ENCODE results near the gene SLC1A2.

SLC1A2 gene

DNA sequence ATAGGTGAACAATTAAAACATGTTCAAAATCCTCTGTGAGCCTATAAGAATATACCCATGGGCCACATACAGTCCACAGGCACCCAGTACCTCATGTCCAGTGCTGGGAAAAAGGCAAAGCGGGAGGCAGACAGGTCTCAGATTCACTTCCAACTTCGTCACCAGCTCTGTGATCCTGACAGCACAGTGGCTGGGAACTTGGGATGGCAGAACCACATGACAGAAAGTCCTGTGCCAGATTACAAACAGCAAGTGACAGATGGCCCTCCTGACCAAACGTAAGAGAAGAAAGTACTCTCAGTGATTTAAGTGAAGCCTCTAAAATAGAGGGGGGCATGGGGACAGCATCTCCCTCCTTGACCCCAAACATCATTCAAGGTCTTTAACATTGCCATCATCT is 5.8 kb downstream of the SLC1A2 start:
- no peak for DNase-seq (ENCODE audit: low read depth, low spot score)

DNA sequence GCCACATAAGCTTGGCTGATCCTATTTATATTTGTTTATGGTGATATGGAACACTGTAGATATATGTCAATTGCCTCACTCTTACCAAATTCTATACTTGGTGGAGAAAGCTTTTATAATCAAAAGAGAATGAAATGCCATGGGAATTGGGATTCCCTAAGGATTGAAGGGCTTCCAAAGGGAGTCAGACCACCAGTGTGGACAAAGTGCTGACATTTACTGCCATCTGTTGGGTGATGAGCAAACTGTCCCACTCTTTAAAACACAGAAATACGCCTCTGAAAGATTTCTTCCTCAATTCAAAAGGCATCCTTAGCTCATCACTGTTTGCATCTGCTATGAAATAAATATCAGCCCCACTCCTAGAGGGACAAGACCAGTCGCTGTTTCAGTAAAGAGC is 7.1 kb downstream of the SLC1A2 start:
- peak; percentile 27 for DNase-seq (ENCODE audit: low read depth, low spot score)

DNA sequence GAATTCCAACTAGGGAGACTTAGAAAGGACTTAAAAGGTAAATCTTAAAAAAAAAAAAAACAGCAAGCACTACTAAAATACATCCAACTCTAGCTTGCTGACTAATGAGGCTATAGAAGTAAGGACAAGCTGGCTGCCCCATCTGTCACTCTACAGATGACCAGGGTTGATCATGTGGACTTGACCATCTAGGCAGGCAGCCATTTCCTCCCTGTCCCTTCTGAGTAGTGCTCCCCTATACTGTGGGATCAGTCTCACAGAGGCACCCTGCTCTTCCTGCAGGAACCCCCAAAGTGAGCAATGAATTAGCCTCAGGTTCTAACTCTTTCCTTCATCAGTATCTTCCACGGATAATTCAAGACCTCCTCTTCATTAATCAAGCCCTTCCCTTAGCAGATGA is 12.3 kb downstream of the SLC1A2 start:
- DNase-seq (ENCODE audit: low read depth, low spot score), result no peak

DNA sequence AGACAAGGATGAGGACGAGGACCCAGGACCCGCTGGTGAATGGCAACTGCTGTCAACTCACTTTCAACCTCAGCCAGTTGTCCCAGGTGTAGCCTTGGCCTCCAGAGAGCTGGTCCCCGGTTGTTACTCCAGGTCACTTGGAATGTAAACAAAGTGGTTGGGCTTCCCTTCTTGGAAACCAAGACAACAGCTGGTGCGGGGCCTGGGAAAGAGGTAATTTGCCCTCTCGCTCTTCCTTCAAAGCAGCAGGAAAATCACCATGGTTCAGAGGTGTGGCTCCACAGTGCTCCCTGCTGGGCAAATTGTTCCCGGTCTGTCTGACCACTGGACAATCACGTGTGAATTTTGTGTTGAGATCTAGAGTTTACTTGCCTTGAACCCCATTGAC is 15.0 kb downstream of the SLC1A2 start:
- peak; percentile 45 for DNase-seq (ENCODE audit: low read depth, low spot score)

DNA sequence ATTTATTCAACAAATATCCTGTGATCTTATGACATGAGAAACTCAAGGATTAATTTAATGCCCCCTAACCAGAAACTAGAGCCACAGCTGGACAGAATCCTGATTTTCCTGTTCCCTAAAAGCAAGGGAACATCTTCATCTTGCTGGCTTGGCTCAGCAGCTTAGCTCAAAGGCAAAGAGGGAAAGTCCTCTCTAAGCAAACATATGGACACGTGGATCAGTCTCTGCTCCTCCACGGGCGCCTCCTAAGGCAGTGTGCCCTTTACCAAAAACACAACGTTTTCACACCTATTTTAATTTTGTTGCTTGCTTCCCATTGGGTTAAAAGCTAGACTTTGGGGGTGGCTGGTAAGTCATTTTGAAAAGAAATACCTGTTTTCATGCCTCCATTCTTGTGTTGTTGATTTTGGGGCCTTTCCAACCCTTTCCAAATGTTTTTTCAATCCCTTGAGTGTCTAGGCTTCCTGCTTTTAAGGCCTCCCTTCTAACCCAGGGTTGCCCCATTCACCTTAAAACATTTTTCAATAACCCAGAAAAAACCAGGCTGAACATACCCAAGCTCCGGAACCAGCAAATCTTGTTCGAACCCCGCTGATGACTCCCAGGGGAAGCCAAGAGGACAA is 15.5 kb downstream of the SLC1A2 start:
- no peak for DNase-seq (ENCODE audit: low read depth, low spot score)

DNA sequence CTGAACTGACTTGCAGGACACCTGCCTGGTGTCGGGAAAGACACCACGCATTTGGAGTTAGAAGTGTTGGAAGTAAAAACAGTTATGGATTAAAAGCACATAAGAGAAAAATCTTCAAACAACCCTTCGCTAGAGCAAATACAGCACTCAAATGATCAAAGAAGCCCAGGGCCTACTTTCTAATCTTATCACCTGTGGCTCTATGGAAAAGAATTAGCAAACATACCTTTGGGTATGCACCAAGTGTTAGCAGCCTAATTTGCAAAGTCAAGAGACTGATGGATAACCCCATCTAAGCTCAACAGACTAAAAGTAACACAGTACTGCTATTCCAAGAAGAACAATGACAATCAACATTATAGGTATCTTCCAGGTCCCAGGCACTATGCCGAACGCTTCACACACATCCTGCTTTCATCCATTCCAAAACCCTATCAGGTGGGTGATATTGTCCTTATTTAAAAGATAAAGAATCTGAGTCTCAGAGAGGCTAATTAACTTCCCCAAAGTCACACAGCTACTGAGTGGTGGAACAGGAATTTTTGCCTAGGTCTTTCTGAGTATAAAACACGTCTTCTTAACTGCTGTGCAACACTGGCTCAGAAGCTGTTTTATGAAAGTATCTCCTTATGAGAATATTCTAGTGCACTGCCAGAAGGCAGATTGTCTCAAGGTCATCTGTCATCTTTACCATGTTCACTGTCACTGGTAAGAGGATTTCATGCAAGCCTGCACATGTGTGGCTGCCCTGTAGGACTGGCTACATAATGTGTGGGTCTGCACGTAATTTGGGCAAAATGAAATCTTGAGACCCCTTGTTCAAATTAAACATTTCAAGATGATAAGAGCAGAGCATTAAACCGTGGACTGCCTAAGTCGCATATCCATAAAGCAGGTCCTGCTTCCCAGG is 16.4 kb downstream of the SLC1A2 start:
- DNase-seq (ENCODE audit: low read depth, low spot score), result no peak

DNA sequence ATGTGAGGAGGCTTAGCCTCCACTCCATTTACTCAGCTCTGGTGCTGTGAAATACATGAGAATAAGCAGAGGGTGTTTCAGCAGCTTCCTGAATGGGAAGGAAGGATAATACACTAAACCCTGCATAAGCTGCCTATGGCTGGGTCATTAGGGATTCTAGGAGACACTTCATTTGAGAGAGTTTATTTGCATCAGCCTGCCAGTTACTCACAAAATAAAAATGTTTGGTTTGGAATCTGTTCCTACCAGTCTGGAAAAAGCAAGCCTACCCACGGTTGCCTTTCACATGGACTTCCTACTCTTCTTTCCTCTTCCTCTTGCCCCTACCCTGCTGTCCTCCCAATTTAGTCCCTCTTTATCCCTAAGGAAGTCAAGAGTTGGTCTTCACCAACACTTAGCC is 20.5 kb downstream of the SLC1A2 start:
- DNase-seq (ENCODE audit: low read depth, low spot score), result no peak

DNA sequence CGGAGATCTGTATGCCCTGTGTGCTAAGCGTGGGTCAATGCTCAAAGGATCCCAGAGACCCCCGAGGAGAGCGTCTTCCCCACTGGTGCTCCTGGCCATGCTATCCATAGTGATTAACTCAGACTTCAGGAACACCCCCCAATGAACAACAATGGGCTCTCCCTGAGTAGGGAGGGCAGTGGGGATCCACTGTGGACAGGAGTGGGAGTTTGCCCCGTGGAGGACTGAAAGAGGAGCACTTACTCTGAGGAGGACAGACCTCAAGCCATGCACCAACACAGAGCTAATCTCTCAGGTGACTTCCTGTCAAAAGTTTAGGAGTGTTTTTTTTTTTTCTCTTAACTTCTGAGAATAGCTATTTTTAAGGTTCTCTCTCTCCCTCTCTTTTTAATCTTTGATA is 24.4 kb downstream of the SLC1A2 start:
- DNase-seq (ENCODE audit: low read depth, low spot score), result no peak

DNA sequence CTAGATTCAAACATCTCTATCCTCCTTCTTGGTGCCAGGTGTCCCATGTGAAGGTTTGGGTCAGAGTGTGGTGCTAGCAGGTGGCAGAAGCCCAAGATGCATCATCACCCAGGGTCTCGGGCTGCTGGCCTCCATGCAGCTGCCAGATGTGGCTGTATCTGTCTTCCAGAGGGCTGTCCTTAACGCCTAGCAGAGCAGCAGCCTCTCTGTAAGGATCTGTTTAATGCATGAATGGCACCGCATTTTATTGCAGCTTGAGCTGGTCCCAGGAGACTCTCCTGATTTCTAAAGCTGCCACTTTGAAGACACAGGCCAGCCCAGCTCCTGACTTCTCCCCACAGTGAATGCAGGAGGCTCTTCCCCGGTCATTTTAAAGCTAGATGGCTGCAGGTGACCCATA is 26.3 kb downstream of the SLC1A2 start:
- no peak for DNase-seq (ENCODE audit: low read depth, low spot score)

DNA sequence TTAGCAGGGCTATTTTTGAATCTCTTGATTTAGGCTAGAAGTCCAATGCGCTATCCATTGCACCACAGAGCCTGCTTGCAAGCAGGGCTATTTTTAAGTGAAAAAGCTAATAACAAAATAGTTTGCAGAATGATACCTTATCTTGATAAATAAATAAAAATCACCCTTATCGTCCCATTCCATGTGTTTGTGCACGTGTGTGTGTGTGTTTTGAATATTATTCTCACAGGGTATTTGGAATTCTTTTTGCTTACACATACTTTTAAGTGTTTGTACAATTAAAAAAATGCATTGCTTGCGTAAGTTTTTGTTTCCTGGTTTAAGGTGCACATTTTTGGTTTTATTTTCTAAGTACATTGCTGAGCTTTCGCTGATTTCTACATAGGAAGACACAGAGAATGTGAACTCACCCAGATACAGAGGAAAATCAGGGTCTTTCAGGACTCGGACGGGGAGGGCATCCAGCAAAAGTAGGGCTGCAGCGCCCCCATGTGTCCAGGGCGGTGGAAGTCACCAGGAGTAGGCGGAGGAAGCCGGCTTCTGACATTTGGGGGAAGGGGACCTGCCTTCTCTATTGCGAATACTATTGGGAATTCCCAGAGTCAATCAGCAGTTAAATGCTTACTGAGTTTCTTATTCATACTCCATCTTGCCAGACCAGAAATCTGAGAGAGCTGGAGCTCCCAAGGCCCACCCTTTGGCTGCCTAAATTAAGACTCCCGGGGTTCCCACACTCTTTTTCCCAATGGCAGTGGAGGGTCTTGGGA is 27.3 kb downstream of the SLC1A2 start:
- peak; percentile 91 for DNase-seq (ENCODE audit: low read depth, low spot score)

DNA sequence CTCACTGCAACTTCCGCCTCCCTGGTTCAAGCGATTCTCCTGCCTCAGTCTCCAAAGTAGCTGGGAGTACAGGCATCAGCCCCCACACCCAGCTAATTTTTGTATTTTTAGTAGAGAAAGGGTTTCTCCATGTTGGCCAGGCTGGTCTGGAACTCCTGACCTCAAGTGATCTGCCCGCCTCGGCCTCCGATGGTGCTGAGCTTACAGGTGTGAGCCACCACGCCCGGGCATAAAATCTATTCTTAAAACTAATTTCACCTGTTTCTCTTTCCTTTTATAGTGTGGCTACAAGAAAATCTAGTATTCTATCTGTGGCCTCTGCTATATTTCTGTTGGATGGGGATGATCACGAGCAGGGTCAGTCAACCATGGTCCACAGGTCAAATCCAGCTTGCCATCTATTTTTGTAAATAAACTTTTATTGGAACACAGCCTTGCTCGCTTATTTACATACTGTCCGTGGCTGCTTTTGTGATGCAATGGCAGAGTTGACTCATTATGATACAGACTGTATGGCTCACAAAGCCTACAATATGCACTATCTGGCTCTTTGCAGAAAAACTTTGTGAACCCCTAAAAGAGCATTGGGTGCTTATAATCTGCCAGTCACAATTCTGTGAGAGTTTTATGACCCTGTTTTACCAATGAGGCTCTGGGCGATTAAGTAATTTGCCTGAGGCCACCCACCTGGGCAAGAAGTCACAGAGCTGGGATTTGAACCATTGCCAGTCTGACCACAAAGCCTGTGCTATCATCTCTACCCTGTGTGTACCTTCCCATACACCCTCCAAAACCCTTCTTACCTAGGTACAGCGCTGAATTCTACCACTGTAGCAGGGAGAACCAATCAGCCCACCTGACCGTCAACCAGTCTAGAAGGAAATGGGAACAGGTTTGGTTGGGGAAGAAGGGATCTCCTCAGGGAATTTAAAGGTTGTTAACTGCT is 28.3 kb downstream of the SLC1A2 start:
- DNase-seq (ENCODE audit: low read depth, low spot score), result peak; percentile 64

DNA sequence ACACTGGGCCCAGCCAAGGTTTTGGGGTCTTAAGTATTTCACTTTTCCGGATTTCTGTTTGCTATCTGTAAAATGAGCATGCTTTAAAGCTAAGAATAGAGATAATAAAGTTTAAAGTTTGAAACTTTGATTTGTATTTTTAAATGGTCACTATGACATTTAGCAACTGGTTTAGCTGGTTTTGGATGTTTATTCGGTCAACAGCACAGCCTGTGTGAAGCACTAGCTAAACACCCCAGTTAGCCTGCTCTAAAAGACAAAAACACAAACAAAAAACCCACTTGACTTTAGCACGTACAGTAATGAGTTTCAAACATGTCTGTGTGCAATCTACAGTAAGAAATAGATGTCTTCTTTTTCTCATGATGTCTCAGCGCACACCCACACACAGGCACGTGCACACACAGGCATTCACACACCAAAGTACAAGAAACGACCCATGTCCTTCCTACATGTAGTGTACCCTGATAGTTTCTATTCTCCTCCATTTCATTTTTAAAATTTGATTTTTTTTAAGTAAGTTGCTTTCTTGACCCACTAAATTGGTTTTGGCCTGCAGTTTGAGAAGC is 29.4 kb downstream of the SLC1A2 start:
- no peak for DNase-seq (ENCODE audit: low read depth, low spot score)

DNA sequence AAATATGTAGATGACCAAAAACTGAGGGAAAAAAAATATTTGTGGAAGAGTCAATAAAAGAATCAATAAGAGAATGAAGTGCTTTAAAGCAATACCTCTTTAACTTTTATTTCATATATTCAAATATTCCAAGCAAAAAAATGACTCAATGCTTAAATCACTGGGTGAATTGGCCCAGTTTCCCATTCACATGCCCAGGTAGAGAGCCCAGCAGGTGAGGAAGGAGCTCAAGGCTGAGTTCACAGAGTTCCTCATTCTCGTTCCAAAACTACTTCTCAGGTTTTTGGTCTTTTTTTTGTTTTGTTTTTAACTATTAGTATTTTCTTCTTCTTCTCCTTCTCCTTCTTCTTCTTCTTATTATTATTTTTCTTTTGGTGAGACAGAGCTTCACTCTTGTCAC is 30.2 kb downstream of the SLC1A2 start:
- no peak for DNase-seq (ENCODE audit: low read depth, low spot score)

DNA sequence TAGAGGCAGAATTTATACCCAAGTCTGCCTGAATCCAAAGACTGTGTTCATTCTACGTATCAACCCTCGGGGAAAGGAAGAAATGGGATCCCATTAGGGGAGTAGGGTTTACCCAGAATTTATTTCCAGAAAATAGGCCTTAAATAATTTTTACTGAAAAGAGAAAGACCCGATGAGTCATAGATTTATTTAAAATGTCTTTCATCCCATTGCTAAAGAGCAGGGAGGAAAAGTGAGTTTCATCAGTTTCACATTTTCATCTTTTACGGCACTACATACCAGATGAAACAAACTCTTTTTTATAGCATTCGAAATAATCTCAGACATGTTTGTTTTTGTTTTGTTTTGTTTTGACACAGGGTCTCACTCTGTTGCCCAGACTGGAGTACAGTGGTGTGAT is 31.3 kb downstream of the SLC1A2 start:
- DNase-seq (ENCODE audit: low read depth, low spot score), result no peak

DNA sequence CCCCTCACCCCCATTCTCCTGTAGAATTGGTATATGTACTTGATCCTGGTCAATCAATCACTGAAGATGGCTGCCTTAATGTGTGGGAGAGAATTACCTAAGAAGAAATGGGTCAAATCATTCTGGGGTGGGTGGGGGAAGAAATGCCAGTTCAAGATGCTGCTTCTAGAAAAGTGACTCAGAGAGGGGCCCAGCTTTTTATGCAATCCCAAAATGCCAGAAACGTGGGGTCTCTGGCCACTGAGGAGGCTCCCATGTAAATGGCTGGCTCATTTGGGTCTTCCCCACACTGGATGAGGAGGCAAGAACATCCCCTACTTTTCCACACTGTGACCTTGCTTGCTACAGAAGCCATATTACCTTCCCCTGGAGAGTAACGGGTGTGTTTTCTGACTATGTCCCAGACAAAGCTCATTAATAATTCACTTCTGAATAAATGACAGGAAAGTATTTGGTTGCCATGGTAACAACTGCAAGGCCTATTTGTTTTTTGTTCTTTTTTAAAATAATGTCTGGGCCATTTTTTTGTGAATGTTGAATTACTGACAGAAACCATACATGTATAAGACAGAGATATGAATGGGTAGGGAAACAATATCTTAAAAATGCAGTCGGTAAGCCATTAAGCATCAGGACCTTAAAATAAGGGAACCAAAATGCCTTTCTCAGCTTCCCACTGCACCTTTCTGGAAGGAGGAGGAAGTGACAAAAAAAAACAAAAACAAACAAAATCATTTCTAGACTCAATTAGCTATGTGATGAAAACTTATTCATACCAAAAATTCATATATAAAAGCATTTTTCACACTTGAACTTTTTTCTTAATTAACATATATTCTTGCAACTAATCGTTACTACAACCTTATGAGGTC is 32.0 kb downstream of the SLC1A2 start:
- DNase-seq (ENCODE audit: low read depth, low spot score), result peak; percentile 20

DNA sequence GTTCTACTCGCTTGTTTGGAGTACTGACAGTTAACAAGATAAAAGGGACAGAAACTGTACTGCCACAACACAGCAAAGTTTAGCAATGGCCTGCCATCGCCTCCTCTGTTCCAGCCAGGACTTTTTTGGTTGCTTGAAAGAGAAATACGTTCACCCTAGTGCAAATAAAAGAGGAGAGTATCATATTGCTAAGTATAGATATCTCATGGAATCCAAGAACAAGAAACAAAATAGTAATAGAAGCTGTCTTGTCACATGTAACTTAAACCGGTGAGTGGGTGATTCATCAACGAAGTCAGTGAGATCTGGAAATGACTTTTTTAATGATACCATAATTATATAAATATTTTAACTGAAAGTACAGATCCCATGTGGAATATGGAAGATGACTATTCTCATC is 35.4 kb downstream of the SLC1A2 start:
- no peak for DNase-seq (ENCODE audit: low read depth, low spot score)

DNA sequence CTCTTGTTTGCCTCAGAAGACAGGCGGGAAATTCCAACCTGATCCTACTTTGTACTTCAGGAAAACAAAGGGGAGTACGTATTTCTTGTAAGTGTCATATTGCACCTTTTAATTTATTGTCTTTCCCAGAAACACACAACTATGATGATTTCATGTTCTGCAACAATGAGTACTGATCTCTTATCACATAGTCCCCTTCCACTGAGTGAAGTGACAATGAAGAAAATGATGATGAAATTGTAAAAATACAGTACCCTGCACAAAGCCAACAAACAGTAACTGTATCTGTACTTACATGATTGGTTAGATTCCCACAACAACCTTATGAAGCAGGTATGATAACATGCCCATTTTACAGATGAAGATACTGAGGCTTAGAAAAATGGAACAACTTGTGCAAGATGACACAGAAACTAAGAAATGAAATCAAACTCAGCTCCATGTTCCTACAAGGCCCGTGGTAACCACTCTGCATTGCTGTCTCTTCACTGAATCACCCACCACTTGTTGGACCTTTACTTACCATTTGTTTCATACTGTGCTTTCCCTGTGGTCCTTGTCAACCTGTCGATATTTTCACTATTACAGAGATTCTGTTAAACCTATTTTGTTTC is 37.5 kb downstream of the SLC1A2 start:
- DNase-seq (ENCODE audit: low read depth, low spot score), result no peak

DNA sequence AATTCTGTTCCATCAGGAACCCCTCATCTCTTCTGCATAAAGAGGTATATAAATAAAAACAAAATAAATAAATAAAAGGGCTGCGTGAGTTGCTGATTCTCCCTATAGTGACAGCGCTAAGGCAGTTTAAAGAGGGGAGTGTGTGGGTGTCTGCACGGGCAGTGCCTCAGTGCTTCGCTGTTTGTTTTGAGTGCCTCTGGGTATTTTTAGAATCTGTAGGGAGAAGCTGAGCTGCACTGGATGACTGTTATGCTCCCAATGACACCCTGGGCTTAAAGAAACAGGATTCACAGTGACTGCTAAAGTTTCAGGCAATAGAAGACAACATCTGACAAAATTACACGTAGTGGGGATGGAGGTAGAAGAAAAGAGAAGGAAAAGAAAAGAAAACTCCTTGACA is 38.8 kb downstream of the SLC1A2 start:
- DNase-seq (ENCODE audit: low read depth, low spot score), result no peak

DNA sequence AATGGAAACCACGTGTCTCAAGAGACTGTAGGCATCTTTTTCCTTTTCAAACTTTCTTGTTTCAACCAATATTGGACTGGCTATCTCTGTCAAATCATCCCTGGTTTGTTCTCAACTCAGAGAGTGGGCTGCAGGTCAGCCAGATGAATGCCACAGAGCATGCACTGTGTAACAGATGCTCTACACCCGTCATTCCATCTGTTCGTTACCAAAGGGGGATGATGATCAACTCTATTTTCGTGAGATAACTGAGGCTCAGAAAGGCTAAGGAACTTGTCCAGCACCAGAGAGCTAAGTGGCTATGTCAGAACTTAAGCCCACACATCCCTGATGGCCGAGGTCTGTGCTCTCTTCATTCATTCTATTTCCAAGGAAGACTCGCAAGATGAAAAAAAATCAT is 42.1 kb downstream of the SLC1A2 start:
- DNase-seq (ENCODE audit: low read depth, low spot score), result no peak

DNA sequence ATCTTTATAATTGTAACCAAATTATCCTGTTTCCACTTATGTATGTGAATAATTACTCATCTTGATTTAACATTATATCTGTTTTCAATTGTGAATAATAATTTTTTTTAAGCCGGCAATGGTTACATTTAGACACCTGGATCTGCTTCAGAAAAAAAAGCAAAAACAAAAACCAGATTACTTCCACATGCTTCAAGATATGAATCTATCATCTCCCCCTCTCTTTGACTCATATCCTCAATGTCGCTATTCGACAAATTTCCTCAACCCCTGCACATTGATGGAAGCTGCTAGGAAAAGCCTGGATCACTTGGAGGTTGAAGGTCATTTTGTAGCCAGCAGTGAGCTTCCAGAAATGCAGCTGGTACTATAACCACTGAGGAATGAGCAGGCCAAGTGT is 42.7 kb downstream of the SLC1A2 start:
- DNase-seq (ENCODE audit: low read depth, low spot score), result no peak

All from astrocyte of the hippocampus (primary cell).